Stimulated activated CD8-positive, alpha-beta memory T cell treated with anti-CD3 and anti-CD28 coated beads, Interleukin-7, amount 100 ng/mL, for 1 hour (primary cell): ENCODE measurements around the gene KCNA1.
"Not testable (repeated sequence)": the region's sequence is repeated elsewhere in the genome, so short reads cannot be mapped to it uniquely, and the experiment has no call there.

Experiments used
- DNase-seq, 2 donors: peaks; one replicate each; pipeline ENCODE4 v3.0.0-alpha.2; 2020; ENCODE audit warnings: low read depth in 2 of 2

KCNA1 gene

DNA sequence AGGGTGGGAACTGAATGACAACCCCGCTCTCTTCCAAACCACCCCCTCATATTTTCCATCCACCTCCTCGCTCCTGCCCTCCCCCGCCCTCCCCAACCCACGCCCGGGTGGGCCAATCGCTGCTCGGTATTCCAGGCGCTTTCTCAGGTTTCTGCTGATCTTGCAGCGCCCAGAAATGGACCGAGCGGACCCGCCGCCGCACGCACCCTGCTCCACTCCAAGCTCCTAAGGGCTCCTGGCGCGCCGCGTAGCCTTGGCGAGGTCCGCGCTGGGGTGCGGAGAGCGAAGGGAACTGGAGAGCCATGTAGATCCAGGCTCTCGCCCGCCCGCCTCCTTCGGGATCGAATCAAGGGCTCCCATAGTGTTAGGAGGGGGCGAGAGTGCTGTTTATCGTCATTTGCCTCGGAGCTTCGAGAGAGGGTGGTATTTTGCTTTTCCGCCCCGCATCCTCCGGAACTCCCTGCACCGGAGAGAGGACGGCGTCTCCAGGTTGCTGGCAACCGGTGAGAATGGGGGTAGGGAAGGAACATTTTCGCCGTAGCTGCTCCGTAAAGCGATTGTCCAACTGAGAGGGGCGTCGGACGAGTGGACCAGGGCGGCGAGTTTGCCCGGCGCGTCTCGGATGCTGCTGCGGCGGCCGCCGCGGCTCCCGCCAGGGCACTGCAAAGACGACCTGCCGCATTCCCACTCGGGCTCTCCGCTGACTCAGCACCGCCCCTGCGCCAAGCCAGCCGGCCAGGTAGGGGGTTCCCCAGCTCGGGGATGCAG, at the start of gene KCNA1:
Gene KCNA1 (plus strand): TSS at position 172 of the 768 bp plus-strand sequence. CDS start 1,474 bp downstream, outside the sequence.
- DNase-seq: no peak

DNA sequence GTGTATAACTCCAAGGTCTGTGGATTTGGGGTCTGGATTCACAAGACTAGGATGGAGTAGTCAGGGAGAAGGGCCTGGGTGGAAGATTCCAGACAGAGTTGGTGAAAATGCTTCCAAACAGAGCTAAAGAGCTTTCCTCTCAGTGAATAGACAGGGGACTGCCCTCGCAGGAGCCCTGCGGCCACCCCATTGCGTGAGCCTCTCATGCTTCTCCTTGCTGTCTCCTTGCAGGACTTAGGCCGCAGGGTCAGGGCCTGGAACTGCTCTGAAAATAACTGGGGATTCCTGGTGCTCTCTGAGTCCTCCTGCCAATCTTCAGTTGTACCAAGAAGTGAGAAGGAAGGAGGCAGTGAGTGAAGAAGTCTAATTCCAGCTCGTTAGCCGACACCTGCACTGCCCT, 49.0 kb upstream of the KCNA1 start:
- no peak for DNase-seq

DNA sequence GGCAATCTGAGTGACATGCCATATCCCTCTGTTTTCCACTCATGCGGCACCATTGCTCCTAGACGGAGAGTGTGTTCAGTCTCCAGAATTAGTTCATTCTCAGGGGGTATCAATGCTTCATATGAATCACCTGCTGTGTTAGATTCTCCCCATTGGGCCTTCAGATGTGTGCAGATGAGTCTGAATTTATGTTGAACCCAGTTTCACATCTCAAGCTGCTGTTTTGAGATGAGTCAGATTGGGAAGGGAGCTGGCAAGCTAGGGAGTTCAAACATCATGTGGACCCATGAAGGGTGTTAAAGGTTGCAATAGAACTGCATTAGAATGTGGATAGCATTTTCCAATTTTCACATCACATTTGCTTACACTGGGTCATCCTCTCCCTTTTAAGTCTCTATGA, 46.9 kb upstream of the KCNA1 start:
- DNase-seq: no peak

DNA sequence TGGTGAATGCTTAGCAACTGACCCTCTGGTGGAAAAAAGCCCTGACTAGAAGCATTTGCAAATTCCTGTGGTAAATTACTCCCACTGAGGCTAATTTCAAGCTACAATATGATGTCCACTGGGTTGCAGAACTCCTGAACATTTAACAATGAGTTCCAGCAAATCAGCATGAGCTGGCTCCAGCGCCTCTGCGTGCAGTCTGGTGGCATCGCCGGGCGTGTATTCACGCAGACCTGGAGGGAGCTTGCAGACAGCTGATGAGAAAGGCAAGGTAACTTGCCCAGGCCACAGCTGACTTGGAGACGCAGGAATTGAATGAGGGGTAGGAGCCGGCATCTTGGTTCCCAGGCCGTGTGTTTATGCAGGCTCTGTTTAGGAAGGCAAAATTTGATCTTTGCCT, 45.1 kb upstream of the KCNA1 start:
- DNase-seq: no peak

DNA sequence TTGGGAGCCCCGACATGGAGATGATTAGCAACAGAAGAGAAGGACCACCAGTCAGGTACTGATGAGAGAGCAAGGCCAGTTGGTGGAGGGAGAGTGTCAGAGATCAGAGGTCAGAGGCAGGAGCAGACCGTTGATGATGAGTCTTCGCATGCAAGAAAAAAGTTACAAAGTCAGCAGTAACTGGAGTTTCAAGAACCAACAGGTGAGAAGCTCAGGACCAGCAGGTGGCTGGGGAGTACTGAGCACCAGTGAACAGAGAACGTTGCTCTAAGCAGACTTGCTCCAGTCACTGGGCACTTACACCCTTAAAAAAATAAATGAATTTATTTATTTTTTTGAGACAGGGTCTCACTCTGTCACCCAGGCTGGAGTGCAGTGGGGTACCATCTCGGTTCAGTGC, 44.5 kb upstream of the KCNA1 start:
- no peak for DNase-seq

DNA sequence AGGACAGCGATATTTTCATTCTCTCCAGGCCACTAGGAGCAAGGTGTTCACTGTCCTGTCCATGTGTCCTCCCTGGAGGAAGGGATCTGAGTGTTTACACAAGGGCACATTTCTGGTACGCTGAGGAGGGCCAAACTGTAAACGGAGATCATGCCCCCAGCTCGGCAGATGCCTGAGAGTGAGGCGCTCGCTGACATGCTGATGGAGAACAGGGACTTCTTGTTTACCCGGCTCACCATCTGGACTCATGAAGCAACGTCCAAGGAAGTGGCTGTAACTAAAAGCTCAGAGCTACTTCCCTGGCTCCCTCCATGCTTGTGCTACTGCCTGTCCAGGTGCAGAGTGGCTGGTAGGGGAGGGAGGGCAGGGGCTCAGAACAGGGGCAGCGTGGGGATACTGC, 43.4 kb upstream of the KCNA1 start:
- DNase-seq: no peak

DNA sequence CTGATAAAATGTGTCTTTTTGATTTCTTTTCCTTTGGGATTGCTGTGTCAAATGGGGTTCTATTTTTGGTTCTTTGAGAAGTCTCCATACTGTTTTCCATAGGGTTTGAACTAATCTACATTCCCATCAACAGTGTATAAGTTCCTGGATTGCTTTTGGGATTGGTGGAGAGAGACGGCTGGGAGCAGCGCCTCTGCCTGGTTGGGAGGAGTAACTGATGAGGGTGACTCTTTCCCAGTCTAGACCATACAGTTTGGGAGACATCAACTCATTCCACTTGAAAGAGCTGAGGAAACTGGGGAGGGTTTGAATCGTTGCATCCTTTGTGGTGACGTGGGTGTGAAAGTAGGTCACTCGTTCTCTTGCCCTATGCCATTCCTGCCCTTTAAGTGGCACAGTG, 42.3 kb upstream of the KCNA1 start:
- no peak for DNase-seq

DNA sequence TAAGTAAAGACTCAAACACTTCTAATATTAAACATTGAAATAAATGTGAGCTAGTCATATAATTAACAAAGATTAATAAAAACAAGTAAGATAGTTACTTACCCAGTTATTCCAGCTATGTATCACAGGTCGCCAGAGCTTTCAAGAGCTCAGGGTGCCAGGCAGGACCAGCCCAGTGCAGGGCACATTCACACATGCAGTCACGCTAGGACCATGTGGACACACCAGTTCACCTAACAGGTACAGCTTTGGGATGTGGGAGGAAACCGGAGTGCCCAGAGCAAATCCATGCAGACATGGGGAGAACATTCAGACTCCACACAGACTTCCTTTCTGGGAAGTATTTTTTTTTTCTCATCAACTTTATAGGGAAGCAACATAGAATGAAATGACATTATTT, 39.3 kb upstream of the KCNA1 start:
- no peak for DNase-seq

DNA sequence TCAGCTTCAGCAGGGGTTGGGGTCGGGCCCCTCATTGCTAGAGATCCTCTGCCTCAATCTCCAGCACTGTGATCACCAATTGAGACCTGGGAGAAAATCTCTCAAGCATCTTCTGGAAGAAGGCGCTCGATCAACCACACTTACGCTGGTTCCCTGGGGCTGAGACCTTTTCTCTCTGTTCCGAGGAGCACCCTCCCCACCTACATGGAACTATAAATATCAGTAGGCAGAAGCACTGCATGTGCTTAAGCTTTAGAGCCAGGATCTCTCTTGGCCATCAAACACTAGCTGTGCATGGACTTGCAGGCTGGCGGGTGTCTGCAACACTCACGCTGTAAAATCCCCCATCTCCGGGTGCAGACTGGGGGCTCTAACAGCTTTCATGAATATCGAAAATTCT, 38.2 kb upstream of the KCNA1 start:
- DNase-seq: no peak

DNA sequence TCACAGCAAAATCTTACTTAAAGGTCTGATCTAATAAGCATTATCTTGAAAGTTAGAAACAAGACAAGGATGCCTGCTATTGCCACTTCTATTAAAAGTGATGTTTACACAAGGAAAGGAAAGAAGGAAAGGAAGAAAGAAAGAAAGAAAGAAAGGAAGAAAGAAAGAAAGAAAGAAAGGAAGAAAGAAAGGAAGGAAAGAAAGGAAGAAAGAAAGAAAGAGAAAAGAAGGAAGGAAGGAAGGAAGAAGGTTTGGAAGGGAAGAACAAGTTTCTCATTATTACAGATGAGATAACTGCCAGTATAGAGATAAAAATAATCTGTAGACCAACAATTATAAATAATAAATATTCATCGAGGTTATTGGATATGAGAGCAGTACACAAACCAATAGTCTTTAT, 35.8 kb upstream of the KCNA1 start:
- no peak for DNase-seq

DNA sequence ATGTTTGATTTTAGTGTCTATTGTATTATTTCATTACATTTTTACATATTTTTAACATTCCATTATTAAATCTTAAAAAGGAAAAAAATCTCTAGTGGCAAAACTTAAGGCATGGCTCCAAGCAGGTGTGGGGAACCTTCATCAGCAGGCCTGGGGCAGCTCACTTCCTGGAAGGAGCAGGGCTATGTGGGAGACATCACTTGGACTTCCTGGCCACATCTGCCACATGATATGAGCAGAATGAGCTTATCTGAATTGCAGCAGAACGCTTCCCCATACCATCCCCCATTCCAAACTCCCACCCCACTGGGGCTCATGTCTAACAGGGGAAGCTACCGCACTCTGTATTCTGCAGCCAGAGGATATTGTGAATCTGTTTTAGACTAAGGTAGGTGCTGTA, 35.0 kb upstream of the KCNA1 start:
- no peak for DNase-seq

DNA sequence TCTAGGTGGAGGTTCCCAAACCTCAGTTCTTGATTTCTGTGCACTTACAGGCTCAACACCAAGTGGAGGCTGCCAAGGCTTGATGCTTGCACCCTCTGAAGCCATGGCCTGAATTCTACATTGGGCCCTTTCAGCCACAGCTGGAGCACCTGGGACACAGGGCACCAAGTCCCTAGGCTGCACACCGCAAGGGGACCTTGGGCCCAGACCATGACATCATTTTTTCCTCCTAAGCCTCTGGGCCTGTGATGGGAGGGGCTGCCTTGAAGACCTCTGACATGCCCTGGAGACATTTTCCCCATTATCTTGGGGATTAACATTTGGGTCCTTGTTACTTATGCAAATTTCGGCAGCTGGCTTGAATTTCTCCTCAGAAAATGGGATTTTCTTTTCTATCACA, 30.2 kb upstream of the KCNA1 start:
- not testable (repeated sequence) for DNase-seq

DNA sequence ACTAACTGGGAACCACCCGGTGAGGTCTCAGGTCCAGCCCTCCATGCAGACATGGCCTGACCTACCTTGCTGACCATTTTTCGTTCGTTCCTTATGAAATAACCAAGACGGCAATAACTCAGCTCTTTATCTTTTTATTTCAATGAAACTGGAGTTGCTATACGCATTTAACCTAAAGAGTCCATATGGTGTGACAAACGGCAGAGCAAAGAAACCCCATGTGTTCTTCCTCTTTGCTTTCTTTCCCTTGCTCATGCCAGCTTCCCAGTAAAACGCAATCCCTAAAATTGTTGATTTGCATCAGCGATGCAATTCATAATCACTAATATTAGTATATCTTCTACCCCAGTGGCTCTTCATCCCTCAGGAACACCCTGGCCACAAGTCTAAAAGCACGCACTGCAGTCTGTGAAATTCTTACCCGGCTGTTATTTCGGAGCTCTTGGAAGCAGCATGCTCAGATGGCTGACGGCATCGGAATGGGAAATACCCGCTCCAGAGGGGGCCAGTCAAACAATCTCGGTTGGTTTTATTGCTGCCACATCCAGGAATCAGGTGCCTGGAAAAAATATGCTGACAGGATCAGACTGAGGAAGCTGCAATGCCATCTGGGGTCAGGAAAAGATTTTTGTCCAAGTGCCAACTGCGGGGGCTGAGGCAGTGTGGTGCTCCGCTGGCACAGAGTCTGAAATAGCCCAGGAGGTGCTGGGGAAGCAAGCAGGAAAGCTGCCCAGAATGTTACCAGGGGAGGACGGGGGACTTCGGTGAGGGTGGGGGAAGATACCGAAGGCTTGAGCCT, 28.2 kb upstream of the KCNA1 start:
- DNase-seq: no peak

DNA sequence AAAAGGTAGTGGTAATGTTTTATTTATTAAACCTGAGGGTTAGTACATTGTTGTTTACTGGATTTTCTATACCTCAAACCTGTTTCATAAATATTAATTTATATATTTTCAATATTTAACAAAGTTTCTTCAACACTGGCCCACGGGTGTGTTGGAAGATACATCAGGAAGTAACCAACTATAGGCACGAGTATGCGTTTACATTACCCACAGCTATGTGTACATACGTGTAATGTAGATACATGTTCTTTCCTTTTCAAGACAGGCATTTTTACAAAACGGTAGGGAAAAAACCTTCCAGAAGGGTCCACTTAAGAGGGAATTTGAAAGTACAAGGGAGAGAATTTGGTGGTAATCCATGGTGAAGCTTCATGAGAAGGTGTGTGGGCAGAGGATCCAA, 17.8 kb upstream of the KCNA1 start:
- no peak for DNase-seq

DNA sequence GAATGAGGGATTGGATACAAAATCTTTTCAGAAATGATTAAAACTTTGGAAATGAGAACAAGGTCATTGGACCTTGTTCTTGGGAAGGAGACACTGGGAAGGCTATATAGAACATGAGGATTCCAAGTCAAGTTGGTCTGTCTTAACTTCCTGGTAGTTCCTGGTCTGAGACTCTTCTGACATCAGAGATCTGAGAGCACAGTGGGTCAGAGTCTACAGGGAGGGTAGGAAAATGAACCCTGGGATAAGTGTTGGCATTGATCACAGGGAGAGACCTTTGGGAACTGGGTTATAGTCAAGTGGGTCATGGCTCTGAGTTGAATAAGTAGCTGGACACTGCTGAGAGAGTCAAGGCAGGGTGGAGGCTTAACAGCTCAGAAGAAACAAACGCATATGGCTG, 17.3 kb upstream of the KCNA1 start:
- DNase-seq: no peak

DNA sequence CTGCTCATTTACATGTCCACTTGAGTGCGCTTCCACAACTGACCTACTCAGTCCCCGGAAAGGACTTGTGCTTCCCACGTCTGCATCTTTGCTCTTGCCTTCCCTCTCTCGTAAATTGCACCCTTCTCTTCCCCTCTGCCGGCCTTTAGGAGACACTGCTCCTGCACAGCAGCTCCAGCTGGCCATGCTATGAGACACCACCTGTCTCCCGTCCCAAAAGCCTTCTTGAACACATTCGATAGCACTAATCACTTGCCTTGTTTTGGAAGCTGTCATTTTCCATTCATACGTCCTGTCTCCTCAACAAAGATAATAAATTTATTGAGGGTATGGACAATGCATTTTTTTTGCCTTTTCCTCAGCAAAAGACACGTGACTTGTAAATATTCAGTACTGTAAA, 15.7 kb upstream of the KCNA1 start:
- no peak for DNase-seq

DNA sequence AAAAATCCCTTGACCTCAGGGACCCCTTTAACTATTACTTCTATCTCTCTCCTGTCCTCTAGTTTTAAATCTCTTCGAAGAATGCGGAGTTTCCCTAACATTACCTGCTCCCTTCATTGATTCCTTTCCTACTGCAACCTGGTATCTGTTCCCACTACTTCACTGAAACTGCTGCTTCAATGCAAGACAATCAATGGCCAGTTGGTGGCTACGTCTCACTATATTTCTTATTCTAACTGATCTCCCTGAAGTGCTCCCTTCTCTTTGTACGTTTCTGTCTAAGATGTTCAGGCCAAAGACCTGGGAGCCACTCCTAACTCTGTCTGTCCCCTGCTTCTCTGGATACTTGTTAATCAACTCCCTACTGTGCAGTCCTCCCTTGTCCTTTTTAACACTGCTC, 10.3 kb upstream of the KCNA1 start:
- DNase-seq: no peak

DNA sequence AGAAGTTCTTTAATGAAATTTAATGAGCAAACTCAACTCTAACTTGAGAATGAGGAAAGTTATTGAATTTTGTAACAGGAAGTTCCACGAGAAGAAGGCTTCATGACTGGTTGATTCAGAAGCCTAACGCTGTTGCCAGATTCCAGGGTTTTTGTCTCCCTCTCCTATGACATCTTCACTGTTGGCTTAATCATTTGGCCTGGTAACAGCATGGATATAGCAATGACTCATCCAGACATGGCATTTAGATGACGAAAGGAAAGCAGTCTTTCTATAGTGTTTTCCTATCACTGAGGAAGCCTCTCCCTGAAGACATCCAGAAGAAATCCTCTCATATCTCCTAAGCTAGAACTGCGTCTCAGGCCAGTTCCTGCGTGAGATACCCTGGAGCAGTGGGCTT, 9.4 kb upstream of the KCNA1 start:
- DNase-seq: no peak

DNA sequence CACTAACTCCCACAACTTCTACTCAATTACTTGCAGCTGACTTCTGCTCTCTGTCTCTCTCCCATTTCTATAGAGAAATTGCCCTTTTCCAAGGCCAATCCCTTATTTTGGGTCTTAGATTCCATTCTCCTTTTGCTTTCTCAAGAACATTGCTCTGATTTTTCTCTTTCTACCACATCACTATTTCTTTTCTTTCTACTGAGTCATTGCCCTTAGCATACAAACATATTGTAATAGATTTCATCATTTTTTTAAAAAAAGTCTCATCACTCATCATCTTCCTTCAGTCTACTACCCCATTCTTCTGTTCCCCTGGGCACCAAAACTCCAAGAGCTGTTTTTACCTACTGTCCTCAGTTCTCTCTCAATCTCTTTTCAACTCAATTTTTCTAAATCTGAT, 4.4 kb upstream of the KCNA1 start:
- no peak for DNase-seq

DNA sequence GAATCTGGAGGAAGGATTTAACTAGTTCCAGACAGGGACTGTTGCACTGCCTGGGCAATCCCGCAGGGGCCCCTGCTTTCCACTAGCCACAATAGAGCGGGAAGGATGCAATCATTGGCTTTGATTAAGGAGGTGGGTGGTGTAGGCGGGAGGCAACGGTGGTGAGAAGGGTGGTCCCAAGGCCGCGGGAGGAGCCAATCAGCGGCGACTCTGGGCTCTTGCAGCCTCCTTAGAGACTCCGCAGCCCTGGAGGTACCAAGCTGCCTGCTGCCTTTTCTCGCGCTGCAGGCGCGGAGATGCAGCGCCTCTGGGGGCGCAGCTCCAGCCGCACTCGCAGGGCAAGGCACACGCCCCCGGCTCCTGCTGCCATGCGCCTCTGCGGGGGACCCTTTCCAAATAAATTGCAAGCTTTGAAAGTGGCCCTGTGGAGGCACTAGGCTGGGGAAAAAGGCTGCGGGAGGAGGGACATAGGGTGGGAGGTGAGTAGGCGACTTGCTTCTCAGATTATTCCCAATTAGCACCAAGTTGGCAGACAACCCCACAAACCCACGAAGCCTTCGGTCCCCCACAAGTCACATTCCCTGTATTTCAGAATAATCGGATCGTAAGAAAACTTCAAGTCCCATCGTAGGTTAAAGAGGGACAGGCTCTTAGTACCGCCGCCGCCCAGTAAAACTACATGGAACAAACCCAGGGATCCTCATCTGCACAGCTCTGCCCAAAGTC, 858 bp upstream of the KCNA1 start:
- DNase-seq: no peak

DNA sequence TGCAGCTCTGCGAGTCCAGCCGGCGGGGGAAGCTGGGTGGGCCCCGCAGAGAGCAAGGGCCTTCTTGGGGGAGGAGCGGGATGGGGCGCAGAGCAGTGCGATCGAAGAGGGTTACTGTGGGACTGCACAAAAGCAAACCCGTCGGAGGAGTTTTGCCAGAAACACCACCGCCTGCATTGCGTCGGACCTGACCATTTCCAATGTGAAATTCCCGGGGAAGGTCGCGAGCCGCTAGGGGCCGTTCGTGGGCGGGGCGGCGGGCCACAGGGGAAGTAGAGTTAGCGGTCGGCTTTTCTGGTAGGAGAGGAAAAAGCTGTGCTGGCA, 333 bp upstream of the KCNA1 start:
- no peak for DNase-seq

DNA sequence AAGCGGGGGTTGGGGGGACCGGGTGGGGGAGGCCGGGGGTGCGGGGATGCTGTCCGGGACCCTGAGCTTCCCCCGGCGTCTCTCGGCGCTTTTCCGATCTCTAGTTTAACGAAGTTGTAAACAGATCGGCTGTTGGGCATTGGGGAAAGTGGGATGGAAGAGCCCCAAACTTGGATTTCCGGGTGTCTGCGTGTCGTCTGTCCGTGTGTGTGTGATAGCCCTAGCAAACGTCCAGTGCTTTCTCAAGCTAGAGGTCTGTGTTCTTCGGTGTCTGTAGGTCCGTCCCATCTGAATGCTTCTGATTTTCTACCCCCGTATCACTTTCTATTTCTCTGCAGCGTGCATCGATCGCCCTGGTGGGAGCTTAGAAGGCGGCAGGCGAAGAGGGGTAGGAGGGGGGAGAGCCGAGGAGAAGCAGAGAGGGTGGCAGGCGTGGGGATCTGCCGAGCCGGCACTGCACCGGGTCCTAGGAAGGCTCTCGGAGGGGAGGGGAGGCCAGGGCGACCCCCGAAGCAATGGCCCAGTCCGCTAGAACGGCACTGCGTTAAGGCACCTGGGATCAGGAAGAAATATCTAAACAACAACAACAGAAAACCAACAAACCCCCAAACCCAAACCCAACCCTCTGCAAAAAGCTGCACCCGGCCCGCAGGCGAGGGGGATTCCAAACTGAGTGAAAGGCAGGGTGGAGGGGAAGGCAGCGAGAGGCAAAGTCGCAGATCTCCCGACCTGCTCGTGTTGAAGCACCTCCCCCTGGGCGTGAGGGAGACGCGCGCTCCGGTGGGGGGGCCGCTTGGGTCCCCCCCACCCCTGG, 1.0 kb downstream of the KCNA1 start:
- DNase-seq: no peak
